ENCODE results near the gene INO80D. TPM values are rescaled to one million over a fixed set of nuclear protein-coding genes. Genes with fewer than 3 reads are reported as not detected.

The INO80D gene, protein sequence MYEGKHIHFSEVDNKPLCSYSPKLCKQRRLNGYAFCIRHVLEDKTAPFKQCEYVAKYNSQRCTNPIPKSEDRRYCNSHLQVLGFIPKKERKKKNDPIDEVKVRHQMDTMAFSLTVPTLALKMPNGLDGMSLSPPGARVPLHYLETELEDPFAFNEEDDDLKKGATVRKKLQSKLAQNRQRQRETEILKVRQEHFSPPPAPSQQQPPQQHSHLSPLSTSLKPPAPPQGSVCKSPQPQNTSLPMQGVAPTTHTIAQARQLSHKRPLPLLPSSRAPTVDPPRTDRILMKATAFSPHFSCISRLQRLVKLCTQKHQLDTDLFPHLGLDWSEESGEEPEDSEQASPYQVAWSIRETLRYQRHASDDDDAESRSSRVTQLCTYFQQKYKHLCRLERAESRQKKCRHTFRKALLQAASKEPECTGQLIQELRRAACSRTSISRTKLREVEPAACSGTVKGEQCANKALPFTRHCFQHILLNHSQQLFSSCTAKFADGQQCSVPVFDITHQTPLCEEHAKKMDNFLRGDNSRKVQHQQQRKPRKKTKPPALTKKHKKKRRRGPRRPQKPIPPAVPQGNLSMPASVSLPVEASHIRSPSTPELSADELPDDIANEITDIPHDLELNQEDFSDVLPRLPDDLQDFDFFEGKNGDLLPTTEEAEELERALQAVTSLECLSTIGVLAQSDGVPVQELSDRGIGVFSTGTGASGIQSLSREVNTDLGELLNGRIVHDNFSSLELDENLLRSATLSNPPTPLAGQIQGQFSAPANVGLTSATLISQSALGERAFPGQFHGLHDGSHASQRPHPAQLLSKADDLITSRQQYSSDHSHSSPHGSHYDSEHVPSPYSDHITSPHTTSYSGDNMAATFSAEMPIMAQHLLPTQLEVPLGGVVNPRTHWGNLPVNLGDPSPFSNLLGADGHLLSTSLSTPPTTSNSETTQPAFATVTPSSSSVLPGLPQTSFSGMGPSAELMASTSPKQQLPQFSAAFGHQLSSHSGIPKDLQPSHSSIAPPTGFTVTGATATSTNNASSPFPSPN
- total RNA-seq: 20.8 TPM

DNA sequence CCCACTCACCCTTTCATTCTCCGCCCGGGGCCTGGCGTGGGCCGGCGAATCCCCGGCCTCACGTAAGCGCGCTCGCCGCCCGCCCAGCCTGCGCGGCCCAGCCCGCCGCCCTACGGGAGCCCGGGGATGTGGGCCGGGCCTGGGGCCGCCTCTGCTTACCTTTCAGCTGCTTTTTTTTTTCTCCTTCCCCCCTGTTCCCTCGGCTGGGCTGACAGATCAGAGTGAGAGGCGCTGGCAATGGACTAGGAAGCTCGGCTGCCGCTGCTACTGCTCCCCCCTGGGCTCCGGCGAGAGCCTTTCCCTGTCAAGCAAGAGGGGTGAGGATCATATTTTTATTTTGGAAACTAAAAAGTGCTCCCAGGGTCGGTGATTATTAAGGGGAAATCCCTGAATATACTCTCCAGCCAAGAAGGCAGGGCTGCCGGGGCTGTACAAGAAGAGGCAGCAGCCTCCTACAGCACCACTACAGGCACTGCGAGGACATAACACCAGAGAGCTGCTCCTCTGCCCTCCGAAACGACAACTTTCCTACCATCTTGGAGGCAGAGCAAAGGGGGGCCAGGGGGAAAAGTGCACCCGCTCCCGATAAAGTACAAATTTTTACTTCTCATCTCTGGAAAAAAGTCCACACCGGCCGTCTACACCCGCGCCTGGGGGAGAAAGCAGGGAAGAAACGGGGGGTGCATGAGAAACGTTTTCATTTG, at the start of gene INO80D:
Gene INO80D, minus strand, starts transcription at position 433 of the 704 bp plus-strand sequence. CDS start 23,158 bp downstream, outside the sequence.

Small RNA genes within 50 kb of the gene (small RNA-seq; reads per million reads assigned to genes)
- not detected for gene RF00006
- not detected for gene RF00019

Other genes with a start within 250 kb of the INO80D start
- gene NDUFS1, start 73.3 kb upstream of the INO80D start, total RNA-seq: 104 TPM
- gene EEF1B2, start 73.7 kb upstream of the INO80D start, total RNA-seq: 413 TPM
- 44.5 TPM for gene ZDBF2, start 188.5 kb upstream of the INO80D start, total RNA-seq